ENCODE data around the gene MX2.

Gene MX2

GRCh38 chr21:41328660-41329607, 32.9 kb upstream of the MX2 start:
- no peak overlapping the region for H3K9ac ChIP-seq (ENCODE audit: low read length)
- H4K20me1 ChIP-seq (ENCODE audit: insufficient read depth, low read length) = no peaks in the 10 kb centered on the region
- H3K9me3 ChIP-seq (ENCODE audit: insufficient read depth, low read length) = no peaks in the 10 kb centered on the region
- H3K36me3 ChIP-seq (replicated peaks; ENCODE audit: low read depth, low read length) = no peaks in the 10 kb centered on the region
- H3K4me1 ChIP-seq (ENCODE audit: low read length) = no peaks in the 10 kb centered on the region
- H3K4me2 ChIP-seq (ENCODE audit: low read length) = no peak overlapping the region
- H3K4me3 ChIP-seq (ENCODE audit: low read length) = no peak overlapping the region
- H3K27ac ChIP-seq (ENCODE audit: low read length) = no peak overlapping the region
- H3K79me2 ChIP-seq (ENCODE audit: low read length) = no peaks in the 10 kb centered on the region
- no peaks in the 10 kb centered on the region for H3K27me3 ChIP-seq (ENCODE audit: low read depth, low read length)
- TF ChIP-seq, protein P1, sequence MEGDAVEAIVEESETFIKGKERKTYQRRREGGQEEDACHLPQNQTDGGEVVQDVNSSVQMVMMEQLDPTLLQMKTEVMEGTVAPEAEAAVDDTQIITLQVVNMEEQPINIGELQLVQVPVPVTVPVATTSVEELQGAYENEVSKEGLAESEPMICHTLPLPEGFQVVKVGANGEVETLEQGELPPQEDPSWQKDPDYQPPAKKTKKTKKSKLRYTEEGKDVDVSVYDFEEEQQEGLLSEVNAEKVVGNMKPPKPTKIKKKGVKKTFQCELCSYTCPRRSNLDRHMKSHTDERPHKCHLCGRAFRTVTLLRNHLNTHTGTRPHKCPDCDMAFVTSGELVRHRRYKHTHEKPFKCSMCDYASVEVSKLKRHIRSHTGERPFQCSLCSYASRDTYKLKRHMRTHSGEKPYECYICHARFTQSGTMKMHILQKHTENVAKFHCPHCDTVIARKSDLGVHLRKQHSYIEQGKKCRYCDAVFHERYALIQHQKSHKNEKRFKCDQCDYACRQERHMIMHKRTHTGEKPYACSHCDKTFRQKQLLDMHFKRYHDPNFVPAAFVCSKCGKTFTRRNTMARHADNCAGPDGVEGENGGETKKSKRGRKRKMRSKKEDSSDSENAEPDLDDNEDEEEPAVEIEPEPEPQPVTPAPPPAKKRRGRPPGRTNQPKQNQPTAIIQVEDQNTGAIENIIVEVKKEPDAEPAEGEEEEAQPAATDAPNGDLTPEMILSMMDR (IDR thresholded peaks at IDR 0.05; ENCODE audit: low read depth, low read length) = no peak
- no peak for TF ChIP-seq EZH2phosphoT487 (IDR thresholded peaks at IDR 0.05; ENCODE audit: low read depth)
- H2AFZ ChIP-seq (ENCODE audit: low read depth, low read length) = no peak overlapping the region

GRCh38 chr21:41333752-41334151, 28.1 kb upstream of the MX2 start:
- no peaks in the 10 kb centered on the region for H3K27me3 ChIP-seq (ENCODE audit: low read depth, low read length)
- no peaks in the 10 kb centered on the region for H4K20me1 ChIP-seq (ENCODE audit: insufficient read depth, low read length)
- no peaks in the 10 kb centered on the region for H3K4me1 ChIP-seq (ENCODE audit: low read length)
- no peak overlapping the region for H3K27ac ChIP-seq (ENCODE audit: low read length)
- no peaks in the 10 kb centered on the region for H3K9me3 ChIP-seq (ENCODE audit: insufficient read depth, low read length)
- no peaks in the 10 kb centered on the region for H3K36me3 ChIP-seq (replicated peaks; ENCODE audit: low read depth, low read length)
- H3K79me2 ChIP-seq (ENCODE audit: low read length) = no peaks in the 10 kb centered on the region
- H2AFZ ChIP-seq (ENCODE audit: low read depth, low read length) = no peak overlapping the region
- H3K9ac ChIP-seq (ENCODE audit: low read length) = no peak overlapping the region
- no peak overlapping the region for H3K4me2 ChIP-seq (ENCODE audit: low read length)
- H3K4me3 ChIP-seq (ENCODE audit: low read length) = no peak overlapping the region
- TF ChIP-seq, protein P1 (IDR thresholded peaks at IDR 0.05; ENCODE audit: low read depth, low read length) = no peak
- TF ChIP-seq EZH2phosphoT487 (IDR thresholded peaks at IDR 0.05; ENCODE audit: low read depth) = no peak

- no peaks in the 10 kb centered on the region for H4K20me1 ChIP-seq (ENCODE audit: insufficient read depth, low read length)
- no peak overlapping the region for H2AFZ ChIP-seq (ENCODE audit: low read depth, low read length)
- H3K79me2 ChIP-seq (ENCODE audit: low read length) = no peaks in the 10 kb centered on the region
- H3K4me3 ChIP-seq (ENCODE audit: low read length) = no peak overlapping the region
- no peaks in the 10 kb centered on the region for H3K36me3 ChIP-seq (replicated peaks; ENCODE audit: low read depth, low read length)
- H3K4me2 ChIP-seq (ENCODE audit: low read length) = no peak overlapping the region
- H3K9me3 ChIP-seq (ENCODE audit: insufficient read depth, low read length) = no peaks in the 10 kb centered on the region
- no peaks in the 10 kb centered on the region for H3K4me1 ChIP-seq (ENCODE audit: low read length)
- H3K27me3 ChIP-seq (ENCODE audit: low read depth, low read length) = no peaks in the 10 kb centered on the region
- TF ChIP-seq, protein P1 (IDR thresholded peaks at IDR 0.05; ENCODE audit: low read depth, low read length) = no peak
- no peak for TF ChIP-seq EZH2phosphoT487 (IDR thresholded peaks at IDR 0.05; ENCODE audit: low read depth)
- H3K9ac ChIP-seq (ENCODE audit: low read length) = no peak overlapping the region
- no peak overlapping the region for H3K27ac ChIP-seq (ENCODE audit: low read length)
These were observed 24.3 kb upstream of the MX2 start for GRCh38 chr21:41337515-41337914.

DNA sequence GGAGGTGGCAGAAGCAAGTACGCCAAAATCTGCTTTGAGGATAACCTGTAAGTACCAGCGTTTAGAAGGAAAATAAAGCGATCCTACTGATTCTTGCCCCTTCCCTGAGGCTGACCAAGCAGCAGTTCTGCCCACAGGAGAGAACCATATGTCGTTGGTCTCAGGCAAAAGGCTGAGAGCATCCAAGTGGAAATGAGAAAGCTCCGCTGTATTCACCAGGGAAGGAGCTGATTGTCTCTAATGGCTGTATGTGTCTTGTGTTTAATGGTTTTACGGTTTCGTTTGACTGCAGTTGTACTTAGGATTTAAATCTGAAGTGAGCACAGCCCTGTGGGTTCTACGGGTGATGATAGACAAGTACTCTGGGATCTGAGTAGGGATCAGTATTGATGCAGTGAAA, 23.4 kb upstream of the MX2 start:
- no peaks in the 10 kb centered on the region for H3K79me2 ChIP-seq (ENCODE audit: low read length)
- H4K20me1 ChIP-seq (ENCODE audit: insufficient read depth, low read length) = no peaks in the 10 kb centered on the region
- no peak overlapping the region for H3K4me2 ChIP-seq (ENCODE audit: low read length)
- H3K4me1 ChIP-seq (ENCODE audit: low read length) = no peaks in the 10 kb centered on the region
- no peak overlapping the region for H3K27ac ChIP-seq (ENCODE audit: low read length)
- H3K9ac ChIP-seq (ENCODE audit: low read length) = no peak overlapping the region
- H3K9me3 ChIP-seq (ENCODE audit: insufficient read depth, low read length) = no peaks in the 10 kb centered on the region
- no peak overlapping the region for H3K4me3 ChIP-seq (ENCODE audit: low read length)
- H3K36me3 ChIP-seq (replicated peaks; ENCODE audit: low read depth, low read length) = no peaks in the 10 kb centered on the region
- H3K27me3 ChIP-seq (ENCODE audit: low read depth, low read length) = no peaks in the 10 kb centered on the region
- H2AFZ ChIP-seq (ENCODE audit: low read depth, low read length) = no peak overlapping the region
- TF ChIP-seq EZH2phosphoT487 (IDR thresholded peaks at IDR 0.05; ENCODE audit: low read depth) = no peak
- TF ChIP-seq, protein P1 (IDR thresholded peaks at IDR 0.05; ENCODE audit: low read depth, low read length) = no peak
